Measurements from ENCODE around the gene TRAF5.

TRAF5 gene

GRCh38 chr1:211338224-211338620 lies 11.6 kb downstream of the TRAF5 start:
- no peak for TF ChIP-seq CTCF (IDR thresholded peaks at IDR 0.05)
- H3K27ac ChIP-seq: no peak overlapping the region
- DNase-seq (ENCODE audit: low spot score): no peak
- no peak overlapping the region for H3K4me3 ChIP-seq

GRCh38 chr1:211339631-211340041 lies 13.0 kb downstream of the TRAF5 start:
- H3K4me3 ChIP-seq: no peak overlapping the region
- no peak for DNase-seq (ENCODE audit: low spot score)
- no peak overlapping the region for H3K27ac ChIP-seq
- no peak for TF ChIP-seq CTCF (IDR thresholded peaks at IDR 0.05)

GRCh38 chr1:211340622-211341507 lies 14.2 kb downstream of the TRAF5 start:
- no peak for DNase-seq (ENCODE audit: low spot score)
- TF ChIP-seq CTCF (IDR thresholded peaks at IDR 0.05): no peak
- Histone ChIP-seq H3K27ac (no peak overlapping the region), H3K4me3 (no peak overlapping the region)

- Histone ChIP-seq H3K27ac (no peak overlapping the region), H3K4me3 (no peak overlapping the region)
- no peak for TF ChIP-seq CTCF (IDR thresholded peaks at IDR 0.05)
- DNase-seq (ENCODE audit: low spot score): no peak
Measured at GRCh38 chr1:211341999-211342398, 15.4 kb downstream of the TRAF5 start.

GRCh38 chr1:211343607-211344006 lies 17.0 kb downstream of the TRAF5 start:
- no peak for TF ChIP-seq CTCF (IDR thresholded peaks at IDR 0.05)
- no peak for DNase-seq (ENCODE audit: low spot score)
- H3K27ac ChIP-seq: no peak overlapping the region
- no peak overlapping the region for H3K4me3 ChIP-seq

GRCh38 chr1:211344152-211344618 lies 17.6 kb downstream of the TRAF5 start:
- no peak for DNase-seq (ENCODE audit: low spot score)
- Histone ChIP-seq H3K27ac (no peak overlapping the region), H3K4me3 (no peak overlapping the region)
- TF ChIP-seq CTCF (IDR thresholded peaks at IDR 0.05): no peak

GRCh38 chr1:211345719-211346118 lies 19.1 kb downstream of the TRAF5 start:
- H3K4me3 ChIP-seq: no peak overlapping the region
- no peak for TF ChIP-seq CTCF (IDR thresholded peaks at IDR 0.05)
- DNase-seq (ENCODE audit: low spot score): no peak
- no peak overlapping the region for H3K27ac ChIP-seq

All from coronary artery (tissue), 2 donors.